Glutamatergic neuron (in vitro differentiated cells): ENCODE data around the gene GPC6. TPM values are rescaled to one million over a fixed set of nuclear protein-coding genes. Genes with fewer than 3 reads are reported as not detected.

Source experiments
- DNase-seq: peaks from one replicate; pipeline ENCODE4 v3.0.0; 2022
- H3K27ac Mint-ChIP-seq: one replicate; pipeline ENCODE4 v1.8.0; 2020; ENCODE audit warnings: mild to moderate bottlenecking, mixed read lengths, inconsistent platforms; ENCODE audit not compliant: unreplicated experiment
- H3K27me3 Mint-ChIP-seq: one replicate; pipeline ENCODE4 v1.8.0; 2020; ENCODE audit warnings: mild to moderate bottlenecking, moderate library complexity, mixed read lengths, inconsistent platforms; ENCODE audit not compliant: unreplicated experiment
- H3K36me3 Mint-ChIP-seq: one replicate; pipeline ENCODE4 v1.8.0; 2020; ENCODE audit warnings: mild to moderate bottlenecking, mixed read lengths, inconsistent platforms; ENCODE audit not compliant: unreplicated experiment
- H3K4me1 Mint-ChIP-seq: one replicate; pipeline ENCODE4 v1.8.0; 2020; ENCODE audit warnings: mild to moderate bottlenecking, low read depth, mixed read lengths, inconsistent platforms; ENCODE audit not compliant: unreplicated experiment
- H3K4me3 Mint-ChIP-seq: one replicate; pipeline ENCODE4 v1.8.0; 2020; ENCODE audit warnings: mild to moderate bottlenecking, mixed read lengths, inconsistent platforms; ENCODE audit not compliant: unreplicated experiment
- H3K9me3 Mint-ChIP-seq: one replicate; pipeline ENCODE4 v1.8.0; 2020; ENCODE audit warnings: mild to moderate bottlenecking, moderate library complexity, mixed read lengths, inconsistent platforms; ENCODE audit not compliant: unreplicated experiment
- total RNA-seq: library from RNA; stranded (reverse); fragmentation: NEBNext Ultra II Directional; extraction: Animal tissue kit (Norgen Biotek cat#: 25700); gene quantifications from one replicate; pipeline ENCODE4 v1.2.1, GENCODE V29; 2021; ENCODE audit not compliant: unreplicated experiment
- TF ChIP-seq, protein P1 (sequence below): fragments of 200-600 bp; sonication (generic); IDR thresholded peaks from one replicate; pipeline ENCODE4 v1.5.0; 2021; ENCODE audit not compliant: partially characterized antibody, unreplicated experiment

Gene GPC6
- total RNA-seq, 1 donor from 2014 or later: 11.8 TPM

DNA sequence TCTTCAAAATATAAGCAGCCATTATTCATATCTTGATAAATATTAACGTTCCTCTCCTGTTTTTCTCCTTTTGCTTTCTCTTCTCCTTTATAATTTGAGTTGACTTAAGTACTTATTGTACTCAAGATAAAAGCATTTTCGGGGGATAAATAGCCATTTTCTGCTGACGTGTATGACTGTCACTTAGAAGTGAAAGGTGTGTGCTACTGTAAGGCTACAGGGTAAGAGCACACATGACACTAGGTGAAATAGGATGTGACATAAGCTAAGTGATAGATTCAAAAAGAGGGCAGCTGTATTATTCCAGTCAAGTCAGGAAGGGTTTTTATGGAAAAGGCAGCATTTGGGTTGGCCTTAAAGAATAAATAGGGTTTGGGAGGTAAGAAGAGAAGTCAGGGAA lies 128.5 kb downstream of the GPC6 start:
- DNase-seq: no peak
- H3K27me3 Mint-ChIP-seq: peaks cover 1% of the 10 kb centered on the region
- H3K4me3 Mint-ChIP-seq: no peak overlapping the region
- H3K9me3 Mint-ChIP-seq: no peaks in the 10 kb centered on the region
- H3K27ac Mint-ChIP-seq: no peak overlapping the region
- H3K36me3 Mint-ChIP-seq: no peaks in the 10 kb centered on the region
- no peaks in the 10 kb centered on the region for H3K4me1 Mint-ChIP-seq
- TF ChIP-seq, protein P1, sequence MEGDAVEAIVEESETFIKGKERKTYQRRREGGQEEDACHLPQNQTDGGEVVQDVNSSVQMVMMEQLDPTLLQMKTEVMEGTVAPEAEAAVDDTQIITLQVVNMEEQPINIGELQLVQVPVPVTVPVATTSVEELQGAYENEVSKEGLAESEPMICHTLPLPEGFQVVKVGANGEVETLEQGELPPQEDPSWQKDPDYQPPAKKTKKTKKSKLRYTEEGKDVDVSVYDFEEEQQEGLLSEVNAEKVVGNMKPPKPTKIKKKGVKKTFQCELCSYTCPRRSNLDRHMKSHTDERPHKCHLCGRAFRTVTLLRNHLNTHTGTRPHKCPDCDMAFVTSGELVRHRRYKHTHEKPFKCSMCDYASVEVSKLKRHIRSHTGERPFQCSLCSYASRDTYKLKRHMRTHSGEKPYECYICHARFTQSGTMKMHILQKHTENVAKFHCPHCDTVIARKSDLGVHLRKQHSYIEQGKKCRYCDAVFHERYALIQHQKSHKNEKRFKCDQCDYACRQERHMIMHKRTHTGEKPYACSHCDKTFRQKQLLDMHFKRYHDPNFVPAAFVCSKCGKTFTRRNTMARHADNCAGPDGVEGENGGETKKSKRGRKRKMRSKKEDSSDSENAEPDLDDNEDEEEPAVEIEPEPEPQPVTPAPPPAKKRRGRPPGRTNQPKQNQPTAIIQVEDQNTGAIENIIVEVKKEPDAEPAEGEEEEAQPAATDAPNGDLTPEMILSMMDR: no peak

DNA sequence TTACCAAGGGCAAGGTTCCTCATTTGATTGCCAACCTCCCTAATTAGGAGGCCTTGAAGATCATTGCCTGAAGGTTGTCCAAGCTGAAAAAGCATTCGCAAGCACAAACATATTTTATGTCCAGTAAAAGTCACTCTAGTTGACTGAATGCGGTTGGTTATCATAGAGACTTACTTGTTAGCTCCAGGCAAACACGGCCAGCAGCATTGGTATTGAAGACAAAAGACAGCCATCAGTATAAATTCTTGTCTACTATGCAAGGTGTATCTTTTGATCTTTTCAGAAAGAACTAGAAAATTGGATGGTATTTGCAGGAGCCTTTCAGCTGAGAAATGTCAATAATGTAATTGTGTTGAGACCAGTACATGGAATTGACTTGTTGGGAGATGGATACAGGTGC lies 129.9 kb downstream of the GPC6 start:
- peaks cover 1% of the 10 kb centered on the region for H3K27me3 Mint-ChIP-seq
- no peaks in the 10 kb centered on the region for H3K9me3 Mint-ChIP-seq
- no peak for DNase-seq
- no peaks in the 10 kb centered on the region for H3K4me1 Mint-ChIP-seq
- no peak overlapping the region for H3K27ac Mint-ChIP-seq
- TF ChIP-seq, protein P1: no peak
- no peaks in the 10 kb centered on the region for H3K36me3 Mint-ChIP-seq
- H3K4me3 Mint-ChIP-seq: no peak overlapping the region

DNA sequence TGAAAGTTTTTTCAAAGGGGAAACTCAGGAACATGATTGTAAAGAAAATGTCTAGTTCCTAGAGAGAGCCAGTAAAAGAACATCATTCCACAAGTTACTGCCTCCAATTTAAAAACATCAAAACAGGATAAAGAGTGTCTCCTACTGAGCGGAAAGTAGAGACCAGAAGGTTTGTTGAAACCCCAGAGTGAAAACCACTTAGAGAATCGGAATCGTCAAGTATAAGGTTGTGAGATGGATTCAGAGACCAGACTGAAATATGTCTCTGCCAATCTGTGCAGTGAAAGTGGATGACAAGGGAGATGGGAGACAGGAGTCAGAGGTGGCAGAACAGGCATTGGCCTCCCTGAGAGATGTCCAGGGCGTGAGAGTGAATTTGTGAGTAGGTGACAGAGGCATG lies 133.4 kb downstream of the GPC6 start:
- no peaks in the 10 kb centered on the region for H3K4me1 Mint-ChIP-seq
- no peak for DNase-seq

DNA sequence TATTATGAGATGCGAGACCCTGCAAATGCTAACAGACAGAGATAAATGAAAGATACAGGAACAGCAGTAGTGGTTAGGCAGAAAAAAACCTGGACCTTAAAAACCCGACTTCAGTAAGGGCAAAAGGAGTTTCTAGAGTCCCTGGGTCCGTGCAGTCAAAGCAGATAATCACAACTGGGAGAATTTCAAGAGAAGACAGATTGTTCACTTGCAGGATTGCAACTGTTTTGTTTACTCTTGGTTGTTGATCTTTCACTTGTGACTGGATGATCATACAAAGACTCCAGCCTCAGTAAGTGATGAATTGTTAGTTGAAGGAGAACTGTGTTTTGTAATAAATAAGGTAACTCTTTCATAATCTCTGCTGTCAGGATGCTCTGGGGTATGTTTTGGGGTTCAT lies 135.1 kb downstream of the GPC6 start:
- H3K27ac Mint-ChIP-seq: no peak overlapping the region
- no peaks in the 10 kb centered on the region for H3K9me3 Mint-ChIP-seq
- H3K4me1 Mint-ChIP-seq: peaks cover 2% of the 10 kb centered on the region
- H3K27me3 Mint-ChIP-seq: peaks cover 1% of the 10 kb centered on the region
- no peak overlapping the region for H3K4me3 Mint-ChIP-seq
- no peaks in the 10 kb centered on the region for H3K36me3 Mint-ChIP-seq
- TF ChIP-seq, protein P1: no peak
- no peak for DNase-seq

More for the DNA sequence above, 133.4 kb downstream of the GPC6 start:
- Mint-ChIP-seq H3K36me3 (no peaks in the 10 kb centered on the region), H3K4me3 (no peak overlapping the region), H3K9me3 (no peaks in the 10 kb centered on the region), H3K27ac (no peak overlapping the region), H3K27me3 (peaks cover 1% of the 10 kb centered on the region)
- TF ChIP-seq, protein P1: no peak

DNA sequence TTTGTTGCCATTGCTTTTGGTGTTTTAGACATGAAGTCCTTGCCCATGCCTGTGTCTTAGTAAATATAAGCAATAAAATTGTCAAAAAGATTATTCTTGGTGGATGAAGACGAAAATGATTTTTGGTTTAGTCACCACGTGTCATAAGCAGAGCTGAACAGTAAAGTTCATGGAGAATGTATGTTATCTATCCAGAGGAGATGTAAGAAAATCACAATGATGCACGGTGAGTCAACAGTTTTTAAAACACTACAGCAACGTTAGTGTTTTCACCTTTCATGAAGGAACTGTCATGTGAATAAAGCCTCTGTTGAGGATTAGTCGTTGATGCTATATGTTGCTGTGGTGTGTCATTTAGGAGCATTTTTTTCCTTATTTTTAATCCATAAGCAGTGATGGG lies 137.6 kb downstream of the GPC6 start:
- Mint-ChIP-seq H3K4me1 (peaks cover 7% of the 10 kb centered on the region), H3K36me3 (no peaks in the 10 kb centered on the region), H3K9me3 (peaks cover 2% of the 10 kb centered on the region), H3K27ac (no peak overlapping the region), H3K4me3 (no peak overlapping the region), H3K27me3 (peaks cover 1% of the 10 kb centered on the region)
- TF ChIP-seq, protein P1: no peak
- DNase-seq: no peak
